A673 (cell line): ENCODE results near the gene BATF3. TPM values are rescaled to one million over a fixed set of nuclear protein-coding genes. Genes with fewer than 3 reads are reported as not detected.
A peak's percentile ranks its signal among the peaks of the same experiment; 100 is the strongest.
"Not testable (repeated sequence)": the region's sequence is repeated elsewhere in the genome, so short reads cannot be mapped to it uniquely, and the experiment has no call there.

Source experiments
- BruUV-seq: library from RNA; stranded (reverse); fragments of 400-500 nt; replicated peaks from 2 replicates; lab custom pipeline; 2021; lab: Mats Ljungman, UMichigan
- CTCF ChIA-PET: fragments of 300-600 bp; sonication (Branson Sonifier 250); formaldehyde crosslinking; loops from one replicate; lab custom pipeline; 2022; ENCODE audit warnings: antibody characterized with exemption; lab: Charles Lee
- POLR2A ChIA-PET: fragments of 300-600 bp; sonication (Branson Sonifier 250); formaldehyde crosslinking; loops from one replicate; lab custom pipeline; 2022; ENCODE audit warnings: antibody characterized with exemption; ENCODE audit not compliant: low non-redundant PET; lab: Charles Lee
- DNase-seq: peaks from one replicate; pipeline ENCODE4 v3.0.0-alpha.2; 2015; ENCODE audit warnings: low spot score
- H3K27ac ChIP-seq: fragments of 200-600 bp; sonication (generic); 2 replicates; pipeline ENCODE4 v1.5.1; 2016; ENCODE audit warnings: mixed run types, low read depth, mild to moderate bottlenecking, mixed read lengths, antibody characterized with exemption, low read length; ENCODE audit not compliant: poor library complexity, severe bottlenecking
- H3K27me3 ChIP-seq: fragments of 200-600 bp; sonication (generic); replicated peaks from 2 replicates; pipeline ENCODE4 v1.6.1; 2017; ENCODE audit warnings: mixed run types, low read depth, mild to moderate bottlenecking, mixed read lengths, antibody characterized with exemption, low read length; ENCODE audit not compliant: insufficient read depth, poor library complexity
- H3K36me3 ChIP-seq: fragments of 200-600 bp; sonication (generic); 2 replicates; pipeline ENCODE4 v1.6.1; 2016; ENCODE audit warnings: mixed run types, mild to moderate bottlenecking, mixed read lengths, antibody characterized with exemption, low read length; ENCODE audit not compliant: insufficient read depth, poor library complexity, severe bottlenecking
- H3K4me1 ChIP-seq: fragments of 200-600 bp; sonication (generic); 2 replicates; pipeline ENCODE4 v1.6.1; 2017; ENCODE audit warnings: mixed run types, mild to moderate bottlenecking, mixed read lengths, antibody characterized with exemption, low read length; ENCODE audit not compliant: insufficient read depth, poor library complexity, severe bottlenecking
- H3K4me3 ChIP-seq: fragments of 200-600 bp; sonication (generic); 2 replicates; pipeline ENCODE4 v1.5.1; 2016; ENCODE audit warnings: low read depth, mixed run types, mild to moderate bottlenecking, mixed read lengths, low read length; ENCODE audit not compliant: poor library complexity, severe bottlenecking
- H3K9me3 ChIP-seq: fragments of 200-600 bp; sonication (generic); 2 replicates; pipeline ENCODE4 v1.6.1; 2016; ENCODE audit warnings: mixed run types, low read depth, mild to moderate bottlenecking, mixed read lengths, antibody characterized with exemption, low read length; ENCODE audit not compliant: poor library complexity, severe bottlenecking
- CTCF ChIP-seq: fragments of 300-800, 200-600 bp; sonication (generic); conservative IDR thresholded peaks from 2 replicates; pipeline ENCODE4 v1.5.1; 2017; ENCODE audit warnings: low read depth, mild to moderate bottlenecking, antibody characterized with exemption, low read length, moderate library complexity, mixed read lengths
- EZH2 ChIP-seq: fragments of 200-600 bp; sonication (generic); IDR thresholded peaks from 2 replicates; pipeline ENCODE4 v1.6.1; 2017; ENCODE audit warnings: borderline replicate concordance, low read depth, mild to moderate bottlenecking, mixed read lengths, antibody characterized with exemption, low read length; ENCODE audit not compliant: poor library complexity, severe bottlenecking
- intact Hi-C: fragments of 100-400 bp; cut with micrococcal nuclease; formaldehyde crosslinking; loops from one replicate; pipeline ENCODE4 v1.10.0; 2022; ENCODE audit not compliant: unreplicated experiment
- total RNA-seq: library from RNA; stranded (reverse); gene quantifications from 2 replicates; pipeline ENCODE4 v1.2.3, GENCODE V29; 2021

Gene BATF3
- total RNA-seq, 1 experiment from 2014 or later: 6.9 TPM

DNA sequence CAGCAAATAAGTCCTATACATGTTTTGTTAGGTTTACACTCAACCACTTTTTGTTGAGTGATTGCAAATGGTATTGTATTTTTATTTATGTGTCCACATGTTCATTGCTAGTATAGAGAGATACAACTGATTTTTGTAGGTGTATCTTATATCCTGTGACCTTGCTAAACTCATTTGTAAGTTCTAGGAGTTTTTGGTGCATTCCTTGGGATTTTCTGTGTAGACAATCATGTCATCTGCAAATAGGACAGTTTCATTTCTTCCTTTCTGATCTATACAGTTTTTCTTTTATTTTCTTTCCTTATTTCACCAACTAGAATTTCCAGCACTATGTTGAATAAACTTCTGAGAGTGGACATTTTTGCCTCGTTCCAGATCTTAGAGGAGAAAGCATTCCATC, 16.5 kb upstream of the BATF3 start:
- no peak for TF ChIP-seq EZH2
- TF ChIP-seq CTCF: no peak
- H3K9me3 ChIP-seq: no peaks in the 10 kb centered on the region
- H3K4me3 ChIP-seq: no peak overlapping the region
- no peak for DNase-seq
- H3K4me1 ChIP-seq: peaks cover 4% of the 10 kb centered on the region
- ChIA-PET POLR2A (no interaction called here), CTCF (interaction anchor here (0.5 kb wide), 1 partner anchor 118 kb away, joined by 3 read pairs; no protein-coding TSS in a partner anchor)
- H3K36me3 ChIP-seq: no peaks in the 10 kb centered on the region
- H3K27ac ChIP-seq: no peak overlapping the region
- BruUV-seq: no TSS peak
- H3K27me3 ChIP-seq: no peaks in the 10 kb centered on the region
- intact Hi-C loops: no loop called here

DNA sequence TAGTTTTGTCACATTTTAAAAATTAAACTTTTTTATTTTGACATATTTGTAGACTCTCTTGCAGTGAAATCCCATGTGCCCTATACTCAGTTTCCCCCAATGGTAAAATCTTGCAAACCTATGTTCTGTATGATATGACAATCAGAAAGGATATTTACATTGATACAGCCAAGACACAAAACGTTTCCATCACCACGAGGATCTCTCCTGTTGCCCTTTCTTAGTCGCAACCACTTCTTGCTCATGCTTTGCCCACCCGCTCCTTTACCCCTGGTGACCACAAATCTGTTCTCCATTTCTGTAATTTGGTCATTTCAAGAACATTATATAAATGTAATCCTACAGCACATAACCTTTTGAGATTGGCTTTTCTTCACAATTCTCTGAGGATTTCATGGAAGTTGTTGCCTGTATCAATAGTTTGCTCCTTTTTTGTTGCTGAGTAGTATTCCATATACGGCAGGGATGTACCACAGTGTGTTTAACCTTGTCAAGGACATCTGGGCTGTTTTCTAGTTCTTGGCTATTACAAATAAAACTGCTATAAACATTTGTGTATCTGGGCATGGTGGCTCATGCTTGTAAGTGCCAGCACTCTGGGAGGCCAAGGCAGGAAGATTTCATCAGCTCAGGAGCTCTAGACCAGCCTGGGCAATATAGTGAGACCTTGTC, 14.0 kb upstream of the BATF3 start:
- Histone ChIP-seq H3K4me3 (no peak overlapping the region), H3K4me1 (peaks cover 4% of the 10 kb centered on the region), H3K9me3 (no peaks in the 10 kb centered on the region), H3K27me3 (no peaks in the 10 kb centered on the region), H3K36me3 (no peaks in the 10 kb centered on the region), H3K27ac (no peak overlapping the region)
- ChIA-PET CTCF (no interaction called here), POLR2A (no interaction called here)
- no peak for DNase-seq
- TF ChIP-seq EZH2 (no peak), CTCF (no peak)
- BruUV-seq: no TSS peak
- intact Hi-C loops: no loop called here

DNA sequence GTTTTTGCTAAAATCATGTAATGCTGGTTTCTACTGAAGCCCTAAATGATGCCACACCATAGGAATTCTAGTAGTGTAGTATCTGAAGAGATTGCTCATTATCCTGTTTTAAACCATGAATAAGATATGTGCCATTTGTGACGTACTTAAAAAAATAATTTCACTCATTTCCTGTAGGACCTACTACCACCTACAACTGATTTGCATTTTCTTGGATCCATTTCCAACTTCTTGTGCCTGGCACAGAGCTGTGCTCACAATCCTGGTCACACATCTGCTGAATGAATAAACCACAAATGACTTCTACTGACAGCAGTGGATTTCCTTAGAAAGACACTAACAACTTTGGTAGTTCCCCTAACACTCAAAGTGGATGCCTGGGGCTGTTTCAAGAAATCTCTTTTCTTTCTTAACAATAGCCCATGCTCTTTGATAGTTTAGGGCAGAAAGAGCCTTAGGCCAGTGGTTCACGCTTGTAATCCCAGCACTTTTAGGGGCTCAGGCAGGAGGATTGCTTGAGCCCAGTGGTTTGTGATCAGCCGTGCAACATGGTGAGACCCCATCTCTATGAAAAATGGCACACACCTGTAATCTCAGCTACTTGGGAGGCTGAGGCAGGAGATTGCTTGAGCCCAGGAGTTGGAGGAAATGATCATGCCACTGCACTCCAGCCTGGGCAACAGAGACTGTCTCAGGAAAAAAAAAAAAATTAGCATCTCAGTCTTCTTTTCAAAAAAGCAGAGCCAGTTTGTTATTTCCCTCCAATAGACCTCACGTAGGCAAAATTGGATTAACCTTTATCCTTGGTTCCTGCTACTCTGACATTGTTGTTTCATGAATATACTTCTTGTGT, 13.0 kb upstream of the BATF3 start:
- Histone ChIP-seq H3K9me3 (no peaks in the 10 kb centered on the region), H3K27ac (no peak overlapping the region), H3K27me3 (no peaks in the 10 kb centered on the region), H3K4me3 (no peak overlapping the region), H3K4me1 (peaks cover 4% of the 10 kb centered on the region), H3K36me3 (no peaks in the 10 kb centered on the region)
- no TSS peak for BruUV-seq
- ChIA-PET CTCF (no interaction called here), POLR2A (no interaction called here)
- peak; percentile 51 for DNase-seq
- no peak for TF ChIP-seq EZH2
- no peak for TF ChIP-seq CTCF
- intact Hi-C loops: no loop called here

DNA sequence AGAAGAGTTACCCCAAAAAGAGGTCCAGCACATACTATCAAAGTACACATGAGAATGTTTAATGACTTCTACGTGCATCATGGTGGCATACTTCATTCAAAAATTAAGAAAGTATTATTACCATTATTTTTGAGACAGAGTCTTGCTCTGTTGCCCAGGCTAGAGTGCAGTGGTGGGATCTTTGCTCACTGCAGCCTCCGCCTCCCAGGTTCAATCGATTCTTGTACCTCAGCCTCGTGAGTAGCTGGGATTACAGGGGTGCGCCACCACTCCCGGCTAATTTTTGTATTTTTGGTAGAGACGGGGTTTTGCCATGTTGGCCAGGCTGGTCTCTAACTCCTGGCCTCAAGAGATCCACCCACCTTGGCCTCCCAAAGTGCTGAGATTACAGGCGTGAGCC, 12.3 kb upstream of the BATF3 start:
- H3K4me1 ChIP-seq, BruUV-seq, H3K36me3 ChIP-seq, H3K4me3 ChIP-seq, DNase-seq, H3K27ac ChIP-seq, POLR2A ChIA-PET, H3K27me3 ChIP-seq, CTCF ChIA-PET, H3K9me3 ChIP-seq, intact Hi-C loops: not testable (repeated sequence)
